Activated CD8-positive, alpha-beta T cell treated with anti-CD3 and anti-CD28 coated beads for 36 hours (primary cell): ENCODE data around the gene ADNP. TPM values are rescaled to one million over a fixed set of nuclear protein-coding genes. Genes with fewer than 3 reads are reported as not detected.

Source experiments
- ATAC-seq: fragments of 200-7000 bp; cut with Tn5 transposase; one replicate; pipeline ENCODE4 v1.10.0; 2021; ENCODE audit warnings: mild to moderate bottlenecking, moderate library complexity
- CTCF ChIA-PET: fragments of 350-600 bp; sonication (Branson Sonifier 250); formaldehyde crosslinking; loops from one replicate; lab custom pipeline; 2021; ENCODE audit warnings: antibody characterized with exemption; lab: Charles Lee
- POLR2A ChIA-PET: fragments of 350-600 bp; sonication (Branson Sonifier 250); formaldehyde crosslinking; loops from one replicate; lab custom pipeline; 2021; ENCODE audit warnings: antibody characterized with exemption; lab: Charles Lee
- DNase-seq: peaks from one replicate; pipeline ENCODE4 v3.0.0-alpha.2; 2020
- H3K27ac Mint-ChIP-seq: one replicate; pipeline ENCODE4 v1.8.0; 2021; ENCODE audit warnings: mild to moderate bottlenecking, mixed read lengths
- H3K27me3 Mint-ChIP-seq: one replicate; pipeline ENCODE4 v1.8.0; 2021; ENCODE audit warnings: mixed read lengths
- H3K36me3 Mint-ChIP-seq: one replicate; pipeline ENCODE4 v1.8.0; 2021; ENCODE audit warnings: low read depth, mixed read lengths
- H3K4me1 Mint-ChIP-seq: one replicate; pipeline ENCODE4 v1.8.0; 2021; ENCODE audit warnings: low read depth, mixed read lengths
- H3K4me3 Mint-ChIP-seq: one replicate; pipeline ENCODE4 v1.8.0; 2021; ENCODE audit warnings: mild to moderate bottlenecking, moderate library complexity, mixed read lengths
- H3K9me3 Mint-ChIP-seq: one replicate; pipeline ENCODE4 v1.8.0; 2021; ENCODE audit warnings: mixed read lengths
- intact Hi-C: fragments of 100-400 bp; cut with micrococcal nuclease; formaldehyde crosslinking; loops from one replicate; pipeline ENCODE4 v1.10.0; 2022
- total RNA-seq, 2 experiments: library from RNA; stranded (reverse); gene quantifications; one replicate each; pipeline ENCODE4 v1.2.3, GENCODE V29; 2021
- TF ChIP-seq, protein P1 (sequence below): fragments of 200-600 bp; IDR thresholded peaks from one replicate; pipeline ENCODE4 v1.8.0; 2022; ENCODE audit warnings: antibody characterized with exemption, mild to moderate bottlenecking

ADNP gene
- total RNA-seq, 2 experiments from 2014 or later: 58.9 to 60.0 TPM

GRCh38 chr20:50903353-50904051 lies 27.7 kb downstream of the ADNP start:
- ATAC-seq (no peak), DNase-seq (no peak)
- H3K4me3 Mint-ChIP-seq: no peak overlapping the region
- peaks cover 51% of the 10 kb centered on the region for H3K36me3 Mint-ChIP-seq
- H3K9me3 Mint-ChIP-seq: no peaks in the 10 kb centered on the region
- intact Hi-C loops: no loop called here
- no peaks in the 10 kb centered on the region for H3K27me3 Mint-ChIP-seq
- ChIA-PET CTCF (interaction anchor here (1.2 to 4.2 kb wide), 2 partner anchors 26 to 109 kb away, joined by 4 to 16 read pairs; partner anchors contain the start of gene BCAS4), POLR2A (interaction anchor here (1.1 to 1.3 kb wide), 2 partner anchors 10 to 28 kb away, joined by 3 to 4 read pairs; partner anchors contain the start of gene ADNP)
- H3K27ac Mint-ChIP-seq: peak overlapping the region; percentile 52
- peaks cover 40% of the 10 kb centered on the region for H3K4me1 Mint-ChIP-seq
- TF ChIP-seq, protein P1, sequence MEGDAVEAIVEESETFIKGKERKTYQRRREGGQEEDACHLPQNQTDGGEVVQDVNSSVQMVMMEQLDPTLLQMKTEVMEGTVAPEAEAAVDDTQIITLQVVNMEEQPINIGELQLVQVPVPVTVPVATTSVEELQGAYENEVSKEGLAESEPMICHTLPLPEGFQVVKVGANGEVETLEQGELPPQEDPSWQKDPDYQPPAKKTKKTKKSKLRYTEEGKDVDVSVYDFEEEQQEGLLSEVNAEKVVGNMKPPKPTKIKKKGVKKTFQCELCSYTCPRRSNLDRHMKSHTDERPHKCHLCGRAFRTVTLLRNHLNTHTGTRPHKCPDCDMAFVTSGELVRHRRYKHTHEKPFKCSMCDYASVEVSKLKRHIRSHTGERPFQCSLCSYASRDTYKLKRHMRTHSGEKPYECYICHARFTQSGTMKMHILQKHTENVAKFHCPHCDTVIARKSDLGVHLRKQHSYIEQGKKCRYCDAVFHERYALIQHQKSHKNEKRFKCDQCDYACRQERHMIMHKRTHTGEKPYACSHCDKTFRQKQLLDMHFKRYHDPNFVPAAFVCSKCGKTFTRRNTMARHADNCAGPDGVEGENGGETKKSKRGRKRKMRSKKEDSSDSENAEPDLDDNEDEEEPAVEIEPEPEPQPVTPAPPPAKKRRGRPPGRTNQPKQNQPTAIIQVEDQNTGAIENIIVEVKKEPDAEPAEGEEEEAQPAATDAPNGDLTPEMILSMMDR: no peak

DNA sequence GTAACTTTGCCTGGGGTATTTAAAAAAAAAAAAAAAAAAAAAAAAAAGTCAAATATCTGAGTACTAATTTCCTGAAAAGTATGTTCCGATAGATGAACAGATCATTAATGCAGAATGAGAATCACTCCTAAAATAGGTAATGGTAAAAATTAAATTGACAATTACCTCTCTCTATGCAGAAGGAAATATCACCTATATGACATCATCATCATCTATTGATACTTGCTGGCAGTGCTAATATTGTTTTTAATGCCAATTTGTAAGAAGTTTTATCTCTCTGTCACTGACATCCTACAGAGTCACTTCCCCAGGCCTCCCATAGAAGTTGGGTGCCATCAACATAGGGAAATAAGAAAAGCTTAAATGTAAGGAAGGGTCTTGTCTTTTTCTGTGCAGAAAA lies 29.9 kb downstream of the ADNP start:
- CTCF ChIA-PET: interaction anchor here (0.9 to 4.2 kb wide), 2 partner anchors 12 to 28 kb away, joined by 3 to 16 read pairs; no protein-coding TSS in a partner anchor
- Mint-ChIP-seq H3K27ac (peak overlapping the region; percentile 10), H3K27me3 (no peaks in the 10 kb centered on the region), H3K9me3 (no peaks in the 10 kb centered on the region), H3K36me3 (peaks cover 60% of the 10 kb centered on the region), H3K4me3 (no peak overlapping the region), H3K4me1 (peaks cover 38% of the 10 kb centered on the region)
- ATAC-seq (no peak), DNase-seq (no peak)
- intact Hi-C loops: no loop called here
- TF ChIP-seq, protein P1: no peak
- POLR2A ChIA-PET: interaction anchor here (1.4 kb wide), 1 partner anchor 30 kb away, joined by 4 read pairs; the partner anchor contains the start of gene ADNP

GRCh38 chr20:50900261-50900660 lies 31.0 kb downstream of the ADNP start:
- intact Hi-C loops: no loop called here
- ChIA-PET CTCF (interaction anchor here (1.2 to 4.2 kb wide), 3 partner anchors 20 to 106 kb away, joined by 3 to 16 read pairs (median 5); partner anchors contain the start of gene BCAS4), POLR2A (interaction anchor here (0.6 to 1.1 kb wide), 3 partner anchors 15 to 912 kb away, joined by 3 read pairs; no protein-coding TSS in a partner anchor)
- peak overlapping the region; percentile 5 for H3K27ac Mint-ChIP-seq
- no peak overlapping the region for H3K4me3 Mint-ChIP-seq
- peaks cover 28% of the 10 kb centered on the region for H3K4me1 Mint-ChIP-seq
- TF ChIP-seq, protein P1: no peak
- no peak for DNase-seq
- ATAC-seq: no peak
- no peaks in the 10 kb centered on the region for H3K27me3 Mint-ChIP-seq
- no peaks in the 10 kb centered on the region for H3K9me3 Mint-ChIP-seq
- peaks cover 57% of the 10 kb centered on the region for H3K36me3 Mint-ChIP-seq

DNA sequence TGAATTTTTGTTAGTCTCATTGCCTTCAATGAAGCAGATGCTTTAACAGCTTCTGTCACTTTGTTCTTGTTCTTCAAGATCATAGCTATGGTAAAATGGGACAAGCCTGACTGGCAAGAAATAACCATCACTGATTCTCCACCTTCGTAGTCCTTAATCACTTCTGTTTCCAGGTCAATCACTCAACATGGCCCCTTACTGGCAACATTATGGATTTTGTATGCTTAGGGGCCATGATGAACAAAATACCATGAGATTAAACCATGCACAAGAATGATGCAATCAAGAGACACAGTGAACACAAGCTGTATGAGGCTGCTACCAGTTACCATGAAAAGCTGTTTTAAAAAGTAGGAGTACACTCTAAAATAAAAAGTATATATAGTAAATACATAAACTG lies 32.8 kb downstream of the ADNP start:
- no peaks in the 10 kb centered on the region for H3K27me3 Mint-ChIP-seq
- no peak for ATAC-seq
- POLR2A ChIA-PET: interaction anchor here (0.8 to 1.1 kb wide), 3 partner anchors 13 to 40 kb away, joined by 3 read pairs; no protein-coding TSS in a partner anchor
- no peak for DNase-seq
- CTCF ChIA-PET: interaction anchor here (1.0 to 5.2 kb wide), 5 partner anchors 10 to 104 kb away, joined by 3 to 21 read pairs (median 4); partner anchors contain the start of genes BCAS4, DPM1 and MOCS3
- peaks cover 55% of the 10 kb centered on the region for H3K36me3 Mint-ChIP-seq
- TF ChIP-seq, protein P1: no peak
- H3K9me3 Mint-ChIP-seq: no peaks in the 10 kb centered on the region
- peaks cover 23% of the 10 kb centered on the region for H3K4me1 Mint-ChIP-seq
- no peak overlapping the region for H3K4me3 Mint-ChIP-seq
- peak overlapping the region; percentile 59 for H3K27ac Mint-ChIP-seq
- intact Hi-C loops: no loop called here
